ENCODE results near the gene DBF4B.
"Not testable (repeated sequence)": the region's sequence is repeated elsewhere in the genome, so short reads cannot be mapped to it uniquely, and the experiment has no call there.

DBF4B gene

GRCh38 chr17:44736551-44737240, 28.2 kb downstream of the DBF4B start:
- DNase-seq, result no peak

- no peak for DNase-seq
These were observed 29.9 kb downstream of the DBF4B start for GRCh38 chr17:44738214-44738906.

DNA sequence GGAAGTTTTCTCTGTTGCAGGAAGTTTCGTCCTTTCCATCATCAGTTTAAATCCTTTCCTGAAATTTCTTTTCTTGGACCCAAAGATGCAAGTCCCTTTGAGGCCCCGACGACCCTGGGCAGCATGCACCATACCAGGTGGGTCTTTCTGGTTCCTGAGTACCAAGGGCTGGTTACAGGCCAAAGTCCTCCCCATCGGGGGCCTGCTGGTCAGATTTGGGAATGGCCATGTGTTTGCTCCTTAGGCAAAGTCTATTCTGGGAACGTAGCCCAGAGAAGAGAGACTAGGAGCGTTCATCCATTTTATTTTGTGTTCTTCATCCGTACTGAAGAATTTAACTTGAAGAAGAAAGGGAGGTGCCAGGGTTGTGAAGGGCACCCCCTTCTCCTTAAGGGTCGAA, 32.9 kb downstream of the DBF4B start:
- DNase-seq, result no peak

DNA sequence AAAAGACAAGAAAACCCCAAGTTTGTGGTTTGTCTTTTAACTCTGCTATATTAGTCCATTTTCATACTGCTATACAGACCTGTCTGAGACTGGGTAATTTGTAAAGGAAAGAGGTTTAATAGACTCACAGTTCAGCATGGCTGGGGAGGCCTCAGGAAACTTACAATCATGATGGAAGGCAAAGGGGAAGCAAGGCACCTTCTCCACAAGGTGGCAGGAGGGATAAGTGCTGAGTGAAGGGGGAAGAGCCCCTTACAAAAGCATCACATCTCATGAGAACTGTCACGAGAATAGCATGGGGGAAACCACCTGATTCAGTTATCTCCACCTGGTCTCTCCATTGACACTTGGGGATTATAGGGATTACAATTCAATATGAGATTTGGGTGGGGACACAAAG, 36.8 kb downstream of the DBF4B start:
- DNase-seq, result no peak

- DNase-seq, result not testable (repeated sequence)
These were observed 37.3 kb downstream of the DBF4B start for GRCh38 chr17:44745738-44746137.

DNA sequence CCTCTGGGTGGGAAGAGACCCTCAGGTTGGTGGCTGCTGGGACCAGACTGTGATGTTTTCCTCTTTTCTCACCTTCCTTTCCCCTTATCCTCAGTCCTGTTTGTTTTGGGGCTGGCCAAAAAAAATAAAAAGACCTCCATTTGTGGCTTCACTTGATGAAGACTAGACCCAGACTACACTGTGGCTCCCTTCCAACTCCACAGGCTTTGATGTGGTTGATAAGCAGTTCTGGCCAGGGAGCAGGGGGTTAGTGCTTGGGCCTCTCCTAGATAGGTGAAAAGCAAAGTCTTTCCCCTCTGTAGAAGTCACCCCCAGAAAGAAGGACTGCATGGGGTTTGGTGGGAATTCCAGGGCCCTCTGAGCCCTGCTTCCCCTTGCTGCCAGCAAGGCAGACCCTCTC, 39.1 kb downstream of the DBF4B start:
- no peak for DNase-seq

DNA sequence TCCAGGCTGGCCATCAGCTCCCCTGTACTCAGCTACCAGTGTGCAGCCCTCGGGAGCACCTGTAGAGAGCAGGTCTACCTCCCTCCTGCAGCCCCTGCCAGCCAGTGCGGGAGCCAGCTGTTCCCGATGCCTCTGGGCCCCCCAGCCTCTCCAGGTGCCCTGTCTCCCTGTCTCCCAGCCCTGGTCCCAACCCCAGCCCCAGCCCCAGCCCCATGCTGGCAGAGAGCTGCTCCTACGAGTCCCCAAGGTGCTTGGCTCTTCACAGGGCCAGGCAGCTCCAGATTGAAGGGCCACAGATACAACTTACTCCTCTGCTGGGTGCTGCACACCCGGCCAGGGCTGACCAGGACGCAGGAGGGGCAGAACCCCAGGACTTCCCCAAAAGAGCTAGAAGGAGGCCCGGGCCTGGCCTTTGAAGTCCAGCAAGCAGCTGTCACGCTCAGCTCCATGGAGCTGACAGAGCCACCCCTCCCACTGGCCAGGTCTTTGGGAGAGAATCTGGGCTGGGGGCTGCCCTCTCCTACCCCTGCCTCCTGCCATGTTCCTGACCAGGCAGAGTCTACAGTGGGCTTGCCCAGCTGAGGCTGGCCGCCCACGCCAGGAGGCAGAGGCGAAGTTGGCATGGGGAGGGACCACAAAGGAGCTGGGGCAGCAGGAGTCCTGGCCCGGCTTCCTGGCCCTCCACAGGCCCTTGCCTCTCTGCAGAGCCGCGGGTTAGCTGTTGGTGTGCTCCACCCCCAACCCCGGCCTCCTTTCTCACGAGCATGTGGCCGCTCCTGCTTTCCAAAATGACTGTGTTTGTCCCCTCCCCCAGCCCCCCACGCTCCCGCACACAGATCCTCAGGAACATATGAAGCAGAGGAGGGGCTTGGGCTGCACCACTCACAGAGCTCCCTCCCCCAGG, 40.9 kb downstream of the DBF4B start:
- DNase-seq, result no peak

DNA sequence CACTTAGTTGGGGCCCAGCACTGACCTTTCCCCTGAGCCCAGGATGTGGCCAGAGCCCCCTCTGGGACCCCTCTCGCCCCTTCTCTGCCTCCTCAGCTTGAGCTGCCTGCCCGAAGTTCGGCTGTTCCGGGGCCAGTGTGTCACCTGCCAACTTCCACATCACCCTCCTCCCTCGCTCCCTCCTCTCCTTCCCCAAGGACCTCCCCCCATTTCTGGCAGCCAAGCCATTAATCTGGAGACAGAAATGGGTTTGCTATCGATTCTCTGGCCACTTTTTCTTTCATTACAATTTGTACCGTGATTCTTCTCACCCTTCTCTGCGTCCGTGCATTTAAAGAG, 41.5 kb downstream of the DBF4B start:
- DNase-seq, result no peak

DNA sequence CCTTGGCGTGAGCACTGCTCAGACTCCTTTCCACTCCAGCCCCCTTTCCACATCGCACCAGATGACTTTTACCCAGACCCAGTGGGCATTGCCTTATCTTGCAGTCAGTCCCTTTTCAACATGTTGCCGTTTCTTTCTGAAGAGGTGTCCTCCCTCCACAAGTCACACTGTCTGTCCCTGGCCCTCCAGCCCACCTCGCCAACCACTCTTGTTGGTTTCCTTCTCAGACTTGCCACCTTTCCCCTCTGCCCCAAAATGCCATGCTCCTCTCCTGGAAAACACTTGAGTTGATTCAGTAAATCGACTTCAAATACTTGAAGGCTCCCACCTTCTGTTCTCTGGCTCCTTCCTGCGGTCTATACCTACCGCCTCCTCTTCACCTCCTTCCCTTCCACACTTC, 42.9 kb downstream of the DBF4B start:
- no peak for DNase-seq

- DNase-seq, result no peak
These were observed 43.3 kb downstream of the DBF4B start for GRCh38 chr17:44751806-44752205.

GRCh38 chr17:44752953-44753861, 44.7 kb downstream of the DBF4B start:
- DNase-seq, result no peak

- no peak for DNase-seq
These were observed 45.8 kb downstream of the DBF4B start for GRCh38 chr17:44754276-44754675.

GRCh38 chr17:44755180-44755579, 46.7 kb downstream of the DBF4B start:
- DNase-seq, result not testable (repeated sequence)

GRCh38 chr17:44757045-44757917, 48.8 kb downstream of the DBF4B start:
- no peak for DNase-seq

DNA sequence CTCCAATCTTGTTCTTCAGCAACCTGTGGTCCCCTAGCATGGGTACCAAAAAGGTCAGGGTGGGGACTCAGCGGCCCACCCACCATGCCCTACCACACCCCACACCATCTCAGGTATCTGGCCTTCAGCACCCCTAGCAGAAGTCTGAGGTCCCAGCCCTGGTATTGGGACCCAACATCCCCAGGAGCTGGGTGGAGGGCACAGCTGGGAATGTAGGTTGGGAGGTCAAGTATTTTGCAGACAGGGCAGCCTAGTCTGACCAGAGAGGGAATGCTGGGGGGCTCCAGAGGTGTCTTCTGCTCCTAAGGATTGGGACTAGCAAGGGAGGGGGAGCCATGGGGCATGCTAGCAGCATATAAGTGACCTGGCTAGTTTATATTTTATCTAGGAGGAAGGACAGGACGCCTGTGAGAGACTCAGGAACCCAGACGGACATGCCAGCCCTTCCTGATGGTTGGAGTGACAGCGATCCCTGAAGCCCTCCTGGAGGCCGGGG, 49.5 kb downstream of the DBF4B start:
- DNase-seq, result no peak

GRCh38 chr17:44758414-44759085, 50.1 kb downstream of the DBF4B start, which contains the start of gene ADAM11:
Gene ADAM11, plus strand, starts transcription at chr17:44758988. Its CDS starts 212 bp downstream, at chr17:44759200.
- no peak for DNase-seq

GRCh38 chr17:44759086-44759915, 50.8 kb downstream of the DBF4B start:
- DNase-seq, result no peak

DNA sequence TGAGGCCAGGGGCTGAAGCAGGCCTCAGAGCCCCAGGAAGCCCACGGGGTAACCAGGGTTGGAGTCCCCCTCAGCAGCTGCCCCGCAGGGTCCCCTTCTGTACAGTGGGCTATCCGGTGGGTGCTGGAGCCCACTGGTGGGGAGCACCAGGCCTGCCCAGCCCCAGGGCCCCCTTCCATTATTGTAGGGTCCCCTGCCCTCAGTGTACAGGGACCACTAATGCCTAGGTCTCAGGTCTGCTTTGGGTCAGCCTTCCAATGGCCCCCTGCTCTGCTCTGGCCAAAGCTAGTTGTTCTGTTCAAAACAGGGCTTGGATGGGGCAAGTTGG, 51.4 kb downstream of the DBF4B start:
- no peak for DNase-seq

DNA sequence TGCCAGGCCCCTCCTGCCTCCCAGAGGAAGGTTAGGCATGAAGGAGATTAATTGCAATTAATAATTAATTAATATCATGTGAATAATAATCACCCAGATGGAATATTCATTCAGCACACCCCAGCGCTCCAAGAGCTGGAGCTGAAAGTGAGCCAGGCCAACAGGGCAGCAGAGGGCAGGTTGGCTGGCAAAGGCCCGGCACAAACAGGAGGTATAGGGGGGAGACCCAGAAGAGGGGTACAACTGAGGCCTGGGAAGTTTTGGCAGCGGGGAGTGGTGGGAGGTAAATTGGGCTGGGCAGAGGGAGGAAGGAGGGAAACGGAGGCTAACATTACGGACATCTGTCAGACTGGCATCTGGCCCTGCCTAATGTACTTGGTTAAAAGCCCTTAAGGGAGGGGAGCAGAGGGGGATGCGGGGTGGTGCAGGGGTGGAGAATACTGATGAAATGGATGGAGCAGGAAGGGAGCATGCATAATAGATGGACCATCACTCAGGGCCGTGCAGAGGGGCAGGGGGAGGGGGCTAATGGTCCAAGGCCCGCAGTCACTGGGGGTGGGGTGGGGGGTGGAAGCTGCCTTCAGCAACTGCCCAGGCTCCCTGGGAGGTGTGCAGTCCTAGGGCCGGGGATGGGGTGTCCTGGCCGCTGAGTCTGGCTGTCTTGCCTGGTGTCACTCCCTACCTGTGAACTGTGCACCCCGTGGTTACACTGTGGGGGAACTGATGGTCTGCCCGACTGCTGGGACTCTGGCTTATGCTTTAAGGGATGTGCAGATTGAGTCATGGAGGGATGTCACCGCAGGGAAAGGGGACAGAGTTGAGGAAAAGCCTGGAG, 52.2 kb downstream of the DBF4B start:
- DNase-seq, result no peak

Data from AML-193 (cell line).